ENCODE results near the gene XRCC4. TPM values are rescaled to one million over a fixed set of nuclear protein-coding genes. Genes with fewer than 3 reads are reported as not detected.

The XRCC4 gene
- total and polyA plus RNA-seq, 2 of the 13 experiments (the other 11 are each of a cell fraction or from before 2014, with no cell fraction given) = 2.8 to 12.6 TPM

GRCh38 chr5:83085106-83085505 is 7.8 kb downstream of the XRCC4 start (continued):
- no peak for TF ChIP-seq KAT7 (CRISPR knock-in tag; IDR thresholded peaks at IDR 0.05; ENCODE audit: borderline replicate concordance)
- no peak for TF ChIP-seq CHCHD3 (CRISPR knock-in tag; IDR thresholded peaks at IDR 0.05)
- TF ChIP-seq ETV6 (CRISPR knock-in tag; conservative IDR thresholded peaks at IDR 0.05) = no peak
- TF ChIP-seq MED13 (CRISPR knock-in tag; IDR thresholded peaks at IDR 0.05) = no peak
- TF ChIP-seq TOPORS (CRISPR knock-in tag; IDR thresholded peaks at IDR 0.05) = no peak
- peak; percentile 95 for TF ChIP-seq RERE (CRISPR knock-in tag; IDR thresholded peaks at IDR 0.05; ENCODE audit: low read depth)
- TF ChIP-seq SP5 (CRISPR knock-in tag; IDR thresholded peaks at IDR 0.05; ENCODE audit: borderline replicate concordance, low read depth) = no peak
- TF ChIP-seq ZNF678 (CRISPR knock-in tag; IDR thresholded peaks at IDR 0.05) = no peak
- TF ChIP-seq ZNF724P (CRISPR knock-in tag; IDR thresholded peaks at IDR 0.05; ENCODE audit: borderline replicate concordance) = no peak
- peak; percentile 92 for TF ChIP-seq NR2F2 (IDR thresholded peaks at IDR 0.05; ENCODE audit: borderline replicate concordance, low read depth)
- no peak for TF ChIP-seq KLF12 (CRISPR knock-in tag; IDR thresholded peaks at IDR 0.05; ENCODE audit: borderline replicate concordance)
- no peak for TF ChIP-seq FOXP1 (IDR thresholded peaks at IDR 0.05)
- peak; percentile 93 for TF ChIP-seq FOXP1 (CRISPR knock-in tag; IDR thresholded peaks at IDR 0.05)
- no peak for TF ChIP-seq PHF21A (CRISPR knock-in tag; IDR thresholded peaks at IDR 0.05)
- TF ChIP-seq ZNF609 (CRISPR knock-in tag; IDR thresholded peaks at IDR 0.05; ENCODE audit: borderline replicate concordance) = peak; percentile 97
- TF ChIP-seq CEBPZ (IDR thresholded peaks at IDR 0.05; ENCODE audit: low read length) = no peak
- no peak for TF ChIP-seq SCMH1 (CRISPR knock-in tag; IDR thresholded peaks at IDR 0.05; ENCODE audit: borderline replicate concordance)
- TF ChIP-seq RFXAP (CRISPR knock-in tag; IDR thresholded peaks at IDR 0.05; ENCODE audit: borderline replicate concordance) = no peak; the same call in 1 of the 2 replicates
- TF ChIP-seq NR2C2 (CRISPR knock-in tag; IDR thresholded peaks at IDR 0.05; ENCODE audit: borderline replicate concordance) = peak; percentile 45; the same call in 1 of the 2 replicates
